ENCODE data around the gene UXT. TPM values are rescaled to one million over a fixed set of nuclear protein-coding genes. Genes with fewer than 3 reads are reported as not detected.

UXT gene
- total RNA-seq, 2 experiments from 2014 or later = 188 to 197 TPM

- Histone ChIP-seq H3K36me3 (ENCODE audit: insufficient read depth, low read length) (no peaks in the 10 kb centered on the region), H3K4me1 (ENCODE audit: insufficient read depth, low read length) (peaks cover 3% of the 10 kb centered on the region), H3K4me3 (ENCODE audit: low read length) (no peak overlapping the region), H3K27ac (ENCODE audit: low read depth in 1 of 2, low read length in 2 of 2) (no peak overlapping the region), H3K9me3 (ENCODE audit: control insufficient read depth in 1 of 2, insufficient read depth in 1 of 2, low read length in 2 of 2) (no peaks in the 10 kb centered on the region), H3K27me3 (ENCODE audit: control insufficient read depth in 1 of 2, insufficient read depth in 2 of 2, low read length in 2 of 2) (no peaks in the 10 kb centered on the region)
- Mint-ChIP-seq H3K36me3 (ENCODE audit: low read depth) (no peaks in the 10 kb centered on the region), H3K4me3 (no peak overlapping the region), H3K4me1 (ENCODE audit: low read depth) (no peaks in the 10 kb centered on the region), H3K9me3 (no peaks in the 10 kb centered on the region), H3K27ac (no peak overlapping the region), H3K27me3 (no peaks in the 10 kb centered on the region)
- intact Hi-C loops (cut with DNase I, micrococcal nuclease) = no loop called here
- ATAC-seq (ENCODE audit: poor library complexity) (no peak), DNase-seq (no peak)
- CTCF ChIA-PET = no interaction called here
- TF ChIP-seq CTCF (IDR thresholded peaks at IDR 0.05) = no peak
- POLR2A ChIA-PET = no interaction called here
These were observed 47.5 kb downstream of the UXT start for GRCh38 chrX:47611489-47611888.

- Histone ChIP-seq H3K4me1 (ENCODE audit: insufficient read depth, low read length) (peaks cover 3% of the 10 kb centered on the region), H3K36me3 (ENCODE audit: insufficient read depth, low read length) (no peaks in the 10 kb centered on the region), H3K4me3 (ENCODE audit: low read length) (no peak overlapping the region), H3K27me3 (ENCODE audit: control insufficient read depth in 1 of 2, insufficient read depth in 2 of 2, low read length in 2 of 2) (no peaks in the 10 kb centered on the region), H3K9me3 (ENCODE audit: control insufficient read depth in 1 of 2, insufficient read depth in 1 of 2, low read length in 2 of 2) (no peaks in the 10 kb centered on the region), H3K27ac (ENCODE audit: low read depth in 1 of 2, low read length in 2 of 2) (no peak overlapping the region)
- intact Hi-C loops (cut with DNase I, micrococcal nuclease) = no loop called here
- no peak overlapping the region for H3K27ac Mint-ChIP-seq
- no peaks in the 10 kb centered on the region for H3K4me1 Mint-ChIP-seq (ENCODE audit: low read depth)
- TF ChIP-seq CTCF (IDR thresholded peaks at IDR 0.05) = no peak
- H3K4me3 Mint-ChIP-seq = no peak overlapping the region
- ATAC-seq (ENCODE audit: poor library complexity) = no peak
- H3K36me3 Mint-ChIP-seq (ENCODE audit: low read depth) = no peaks in the 10 kb centered on the region
- POLR2A ChIA-PET = no interaction called here
- no peak for DNase-seq
- no peaks in the 10 kb centered on the region for H3K27me3 Mint-ChIP-seq
- CTCF ChIA-PET = no interaction called here
- H3K9me3 Mint-ChIP-seq = no peaks in the 10 kb centered on the region
These were observed 48.5 kb downstream of the UXT start for GRCh38 chrX:47610511-47610910.

GRCh38 chrX:47608130-47608810 lies 50.7 kb downstream of the UXT start:
- H3K27ac ChIP-seq (ENCODE audit: low read depth in 1 of 2, low read length in 2 of 2) = no peak overlapping the region
- ATAC-seq (ENCODE audit: poor library complexity) (no peak), DNase-seq (no peak)
- no peaks in the 10 kb centered on the region for H3K4me1 Mint-ChIP-seq (ENCODE audit: low read depth)
- POLR2A ChIA-PET = no interaction called here
- no peak for TF ChIP-seq CTCF (IDR thresholded peaks at IDR 0.05)
- peaks cover 3% of the 10 kb centered on the region for H3K4me1 ChIP-seq (ENCODE audit: insufficient read depth, low read length)
- H3K9me3 Mint-ChIP-seq = no peaks in the 10 kb centered on the region
- no peaks in the 10 kb centered on the region for H3K36me3 Mint-ChIP-seq (ENCODE audit: low read depth)
- no peaks in the 10 kb centered on the region for H3K36me3 ChIP-seq (ENCODE audit: insufficient read depth, low read length)
- no peaks in the 10 kb centered on the region for H3K27me3 ChIP-seq (ENCODE audit: control insufficient read depth in 1 of 2, insufficient read depth in 2 of 2, low read length in 2 of 2)
- CTCF ChIA-PET = no interaction called here
- no peak overlapping the region for H3K4me3 ChIP-seq (ENCODE audit: low read length)
- H3K4me3 Mint-ChIP-seq = no peak overlapping the region
- H3K27ac Mint-ChIP-seq = no peak overlapping the region
- no peaks in the 10 kb centered on the region for H3K9me3 ChIP-seq (ENCODE audit: control insufficient read depth in 1 of 2, insufficient read depth in 1 of 2, low read length in 2 of 2)
- no peaks in the 10 kb centered on the region for H3K27me3 Mint-ChIP-seq
- intact Hi-C loops (cut with DNase I, micrococcal nuclease) = no loop called here

All from CD4-positive, alpha-beta T cell (primary cell).